OCI-M2 (cell line): ENCODE measurements around the gene ZEB2.

Experiments used
- DNase-seq: peaks from one replicate; lab custom pipeline; 2025; ENCODE audit not compliant: unreplicated experiment; lab: John Stamatoyannopoulos, UW

ZEB2 gene

GRCh38 chr2:144472046-144472412, 47.9 kb downstream of the ZEB2 start:
- DNase-seq: no peak

GRCh38 chr2:144471305-144472045, 48.4 kb downstream of the ZEB2 start:
- no peak for DNase-seq

GRCh38 chr2:144470816-144471215, 49.1 kb downstream of the ZEB2 start:
- DNase-seq: no peak

GRCh38 chr2:144470334-144470733, 49.6 kb downstream of the ZEB2 start:
- no peak for DNase-seq

- DNase-seq: no peak
Observed at GRCh38 chr2:144469798-144470197, 50.1 kb downstream of the ZEB2 start.

GRCh38 chr2:144468823-144469595, 50.9 kb downstream of the ZEB2 start:
- no peak for DNase-seq

GRCh38 chr2:144467502-144468137, 52.3 kb downstream of the ZEB2 start:
- DNase-seq: no peak

- DNase-seq: no peak
Observed at GRCh38 chr2:144466637-144467036, 53.3 kb downstream of the ZEB2 start.

- DNase-seq: no peak
Observed at GRCh38 chr2:144465749-144466148, 54.2 kb downstream of the ZEB2 start.

- DNase-seq: no peak
Observed at GRCh38 chr2:144464730-144465129, 55.2 kb downstream of the ZEB2 start.

GRCh38 chr2:144463266-144463665, 56.7 kb downstream of the ZEB2 start:
- DNase-seq: no peak

- DNase-seq: no peak
Observed at GRCh38 chr2:144462266-144462665, 57.7 kb downstream of the ZEB2 start.

- no peak for DNase-seq
Observed at GRCh38 chr2:144461308-144461766, 58.6 kb downstream of the ZEB2 start.

GRCh38 chr2:144460727-144461307, 59.1 kb downstream of the ZEB2 start:
- DNase-seq: no peak

GRCh38 chr2:144459937-144460336, 60.0 kb downstream of the ZEB2 start:
- no peak for DNase-seq

GRCh38 chr2:144459286-144459685, 60.6 kb downstream of the ZEB2 start:
- no peak for DNase-seq

GRCh38 chr2:144458541-144458940, 61.4 kb downstream of the ZEB2 start:
- no peak for DNase-seq

- DNase-seq: no peak
Observed at GRCh38 chr2:144456680-144457079, 63.2 kb downstream of the ZEB2 start.

- DNase-seq: no peak
Observed at GRCh38 chr2:144455987-144456386, 63.9 kb downstream of the ZEB2 start.

- DNase-seq: no peak
Observed at GRCh38 chr2:144454466-144455287, 65.2 kb downstream of the ZEB2 start.
